ENCODE results near the gene SUPT16H.

SUPT16H gene

GRCh38 chr14:21415329-21415728 is 31.5 kb upstream of the SUPT16H start:
- H3K9ac ChIP-seq: no peak overlapping the region
- no peaks in the 10 kb centered on the region for H3K36me3 ChIP-seq (ENCODE audit: control insufficient read depth, insufficient read depth, low read length)
- H3K4me3 ChIP-seq (ENCODE audit: low read depth, low read length): no peak overlapping the region
- no peak for TF ChIP-seq CTCF (IDR thresholded peaks at IDR 0.05)
- no peak overlapping the region for H3K27ac ChIP-seq
- H3K4me2 ChIP-seq (ENCODE audit: low read length): no peak overlapping the region
- no peaks in the 10 kb centered on the region for H3K4me1 ChIP-seq
- H3K9me3 ChIP-seq (ENCODE audit: control insufficient read depth, low read length): no peaks in the 10 kb centered on the region
- no peaks in the 10 kb centered on the region for H3K27me3 ChIP-seq (ENCODE audit: control insufficient read depth, insufficient read depth, low read length)
- peaks cover 3% of the 10 kb centered on the region for H3K79me2 ChIP-seq
- H2AFZ ChIP-seq: no peak overlapping the region

- H3K4me1 ChIP-seq: no peaks in the 10 kb centered on the region
- no peak overlapping the region for H3K4me2 ChIP-seq (ENCODE audit: low read length)
- H3K79me2 ChIP-seq: no peaks in the 10 kb centered on the region
- no peak for TF ChIP-seq CTCF (IDR thresholded peaks at IDR 0.05)
- no peaks in the 10 kb centered on the region for H3K27me3 ChIP-seq (ENCODE audit: control insufficient read depth, insufficient read depth, low read length)
- no peak overlapping the region for H3K27ac ChIP-seq
- no peak overlapping the region for H2AFZ ChIP-seq
- H3K9ac ChIP-seq: no peak overlapping the region
- H3K9me3 ChIP-seq (ENCODE audit: control insufficient read depth, low read length): no peaks in the 10 kb centered on the region
- H3K4me3 ChIP-seq (ENCODE audit: low read depth, low read length): no peak overlapping the region
- no peaks in the 10 kb centered on the region for H3K36me3 ChIP-seq (ENCODE audit: control insufficient read depth, insufficient read depth, low read length)
These were observed 30.4 kb upstream of the SUPT16H start for GRCh38 chr14:21414137-21414631.

GRCh38 chr14:21408147-21408546 is 24.3 kb upstream of the SUPT16H start:
- no peaks in the 10 kb centered on the region for H3K9me3 ChIP-seq (ENCODE audit: control insufficient read depth, low read length)
- no peak for TF ChIP-seq CTCF (IDR thresholded peaks at IDR 0.05)
- H2AFZ ChIP-seq: no peak overlapping the region
- H3K4me3 ChIP-seq (ENCODE audit: low read depth, low read length): no peak overlapping the region
- H3K79me2 ChIP-seq: no peaks in the 10 kb centered on the region
- H3K9ac ChIP-seq: no peak overlapping the region
- no peaks in the 10 kb centered on the region for H3K4me1 ChIP-seq
- H3K27me3 ChIP-seq (ENCODE audit: control insufficient read depth, insufficient read depth, low read length): no peaks in the 10 kb centered on the region
- no peaks in the 10 kb centered on the region for H3K36me3 ChIP-seq (ENCODE audit: control insufficient read depth, insufficient read depth, low read length)
- no peak overlapping the region for H3K4me2 ChIP-seq (ENCODE audit: low read length)
- H3K27ac ChIP-seq: no peak overlapping the region

GRCh38 chr14:21406213-21406612 is 22.4 kb upstream of the SUPT16H start:
- Histone ChIP-seq H3K9me3 (ENCODE audit: control insufficient read depth, low read length) (no peaks in the 10 kb centered on the region), H2AFZ (no peak overlapping the region), H3K27ac (no peak overlapping the region), H3K36me3 (ENCODE audit: control insufficient read depth, insufficient read depth, low read length) (no peaks in the 10 kb centered on the region), H3K4me1 (no peaks in the 10 kb centered on the region), H3K79me2 (no peaks in the 10 kb centered on the region), H3K4me3 (ENCODE audit: low read depth, low read length) (no peak overlapping the region), H3K4me2 (ENCODE audit: low read length) (no peak overlapping the region), H3K9ac (no peak overlapping the region), H3K27me3 (ENCODE audit: control insufficient read depth, insufficient read depth, low read length) (no peaks in the 10 kb centered on the region)
- TF ChIP-seq CTCF (IDR thresholded peaks at IDR 0.05): no peak

- Histone ChIP-seq H3K4me1 (no peaks in the 10 kb centered on the region), H3K4me2 (ENCODE audit: low read length) (no peak overlapping the region), H3K36me3 (ENCODE audit: control insufficient read depth, insufficient read depth, low read length) (no peaks in the 10 kb centered on the region), H3K27ac (no peak overlapping the region), H3K4me3 (ENCODE audit: low read depth, low read length) (no peak overlapping the region), H3K79me2 (no peaks in the 10 kb centered on the region), H3K27me3 (ENCODE audit: control insufficient read depth, insufficient read depth, low read length) (no peaks in the 10 kb centered on the region), H2AFZ (no peak overlapping the region), H3K9me3 (ENCODE audit: control insufficient read depth, low read length) (no peaks in the 10 kb centered on the region), H3K9ac (no peak overlapping the region)
- no peak for TF ChIP-seq CTCF (IDR thresholded peaks at IDR 0.05)
These were observed 21.3 kb upstream of the SUPT16H start for GRCh38 chr14:21405097-21405496.
